Embryonic facial prominence (tissue), 1 donor: ENCODE data around the gene AGPAT4.
"Not testable (repeated sequence)": the region's sequence is repeated elsewhere in the genome, so short reads cannot be mapped to it uniquely, and the experiment has no call there.

ENCODE experiments used
- DNase-seq: peaks from one replicate; pipeline ENCODE4 v3.0.0-alpha.2; 2016; ENCODE audit errors: extremely low spot score

Gene AGPAT4, protein sequence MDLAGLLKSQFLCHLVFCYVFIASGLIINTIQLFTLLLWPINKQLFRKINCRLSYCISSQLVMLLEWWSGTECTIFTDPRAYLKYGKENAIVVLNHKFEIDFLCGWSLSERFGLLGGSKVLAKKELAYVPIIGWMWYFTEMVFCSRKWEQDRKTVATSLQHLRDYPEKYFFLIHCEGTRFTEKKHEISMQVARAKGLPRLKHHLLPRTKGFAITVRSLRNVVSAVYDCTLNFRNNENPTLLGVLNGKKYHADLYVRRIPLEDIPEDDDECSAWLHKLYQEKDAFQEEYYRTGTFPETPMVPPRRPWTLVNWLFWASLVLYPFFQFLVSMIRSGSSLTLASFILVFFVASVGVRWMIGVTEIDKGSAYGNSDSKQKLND

DNA sequence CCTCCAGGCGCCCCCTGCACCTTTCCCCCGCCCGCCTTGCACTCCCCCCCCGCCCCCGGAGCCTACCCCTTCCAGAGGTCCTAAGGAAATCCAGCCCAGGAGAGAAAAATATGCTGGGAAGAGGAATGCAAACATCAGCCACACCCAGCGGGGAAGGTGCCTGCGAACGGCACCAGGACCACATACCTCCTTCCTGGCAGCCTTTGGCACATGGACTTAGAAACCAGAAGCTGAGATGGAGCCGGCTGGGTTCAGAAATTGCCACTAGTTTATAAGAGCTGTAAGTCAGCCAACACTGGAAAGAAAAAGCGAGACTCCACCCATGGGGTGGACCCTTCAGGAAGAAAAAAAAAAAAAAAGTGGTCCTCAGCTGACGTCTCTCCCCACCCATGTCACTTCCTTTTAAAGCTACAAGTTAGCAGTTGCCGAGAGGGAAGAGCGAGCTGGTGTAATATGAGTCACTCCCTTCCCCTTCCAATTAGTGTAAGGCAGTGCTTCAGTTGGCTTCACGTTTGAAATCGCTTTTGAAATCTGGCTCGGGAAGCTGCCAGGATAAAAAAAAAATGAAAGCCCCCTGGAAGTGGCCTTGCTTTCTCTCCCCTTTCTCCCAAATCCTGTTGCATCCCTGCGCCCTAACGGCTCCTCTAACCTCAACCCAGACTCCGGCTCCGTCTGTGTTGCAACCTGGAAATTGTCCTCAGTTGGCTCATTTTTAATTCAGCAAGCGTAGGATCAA, at the start of gene AGPAT4:
Gene AGPAT4, minus strand, starts transcription at position 310 of the 736 bp plus-strand sequence. CDS start 41,848 bp downstream, outside the sequence.
- peak; percentile 98 for DNase-seq

DNA sequence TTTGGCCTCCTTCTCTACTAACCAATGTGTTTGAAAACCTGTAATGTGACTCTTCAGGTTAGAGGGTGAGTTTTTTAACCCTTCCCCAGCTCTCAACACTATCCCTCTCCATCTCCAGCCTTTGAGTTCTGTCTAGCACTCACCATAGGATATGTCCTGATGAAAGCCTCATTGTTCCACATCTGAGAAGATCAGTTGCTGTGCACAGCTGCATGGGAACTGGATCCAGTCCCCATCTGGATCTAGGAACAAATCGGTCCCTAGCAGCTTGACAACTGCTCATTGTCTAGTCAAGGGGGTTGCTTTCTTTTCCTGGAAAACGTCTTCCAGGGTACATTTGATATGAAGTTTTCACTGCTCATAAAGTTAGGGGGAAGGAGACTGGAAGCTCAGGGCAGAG, 45.4 kb upstream of the AGPAT4 start:
- DNase-seq = no peak

DNA sequence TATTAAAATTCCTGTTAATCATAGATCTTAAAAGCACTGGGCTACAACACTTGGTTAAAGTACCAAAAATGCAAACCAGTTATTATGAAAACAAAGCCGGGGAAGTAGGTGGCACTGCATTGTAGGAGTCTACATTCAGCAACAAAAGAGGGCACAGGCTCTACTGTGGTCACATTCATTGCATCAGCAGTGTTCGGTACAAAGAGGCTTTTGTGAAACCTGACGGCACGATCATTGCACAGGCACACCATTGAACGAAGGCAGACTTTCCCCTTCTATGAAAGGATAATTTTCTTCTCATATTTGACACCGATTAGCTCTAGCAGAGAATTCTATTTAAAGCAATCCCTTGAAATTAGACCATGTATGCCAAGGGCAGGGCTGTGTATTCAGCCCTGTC, 44.6 kb upstream of the AGPAT4 start:
- no peak for DNase-seq

DNA sequence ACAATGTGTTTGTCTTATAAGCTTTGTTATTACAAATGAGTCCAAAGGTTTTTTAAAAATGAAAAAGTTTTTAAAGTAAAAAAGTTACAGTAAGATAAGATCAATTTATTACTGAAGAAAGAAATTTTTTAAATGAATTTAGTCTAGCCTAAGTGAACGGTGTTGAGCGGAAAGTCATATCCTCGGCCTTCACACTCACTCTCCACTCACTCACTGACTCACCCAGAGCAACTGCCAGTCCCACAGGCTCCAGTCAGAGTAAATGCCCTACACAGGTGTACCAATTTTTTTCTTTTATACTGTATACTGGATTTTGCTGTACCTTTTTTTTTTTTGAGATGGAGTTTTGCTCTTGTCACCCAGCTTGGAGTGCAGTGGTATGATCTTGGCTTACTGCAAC, 42.7 kb upstream of the AGPAT4 start:
- no peak for DNase-seq

DNA sequence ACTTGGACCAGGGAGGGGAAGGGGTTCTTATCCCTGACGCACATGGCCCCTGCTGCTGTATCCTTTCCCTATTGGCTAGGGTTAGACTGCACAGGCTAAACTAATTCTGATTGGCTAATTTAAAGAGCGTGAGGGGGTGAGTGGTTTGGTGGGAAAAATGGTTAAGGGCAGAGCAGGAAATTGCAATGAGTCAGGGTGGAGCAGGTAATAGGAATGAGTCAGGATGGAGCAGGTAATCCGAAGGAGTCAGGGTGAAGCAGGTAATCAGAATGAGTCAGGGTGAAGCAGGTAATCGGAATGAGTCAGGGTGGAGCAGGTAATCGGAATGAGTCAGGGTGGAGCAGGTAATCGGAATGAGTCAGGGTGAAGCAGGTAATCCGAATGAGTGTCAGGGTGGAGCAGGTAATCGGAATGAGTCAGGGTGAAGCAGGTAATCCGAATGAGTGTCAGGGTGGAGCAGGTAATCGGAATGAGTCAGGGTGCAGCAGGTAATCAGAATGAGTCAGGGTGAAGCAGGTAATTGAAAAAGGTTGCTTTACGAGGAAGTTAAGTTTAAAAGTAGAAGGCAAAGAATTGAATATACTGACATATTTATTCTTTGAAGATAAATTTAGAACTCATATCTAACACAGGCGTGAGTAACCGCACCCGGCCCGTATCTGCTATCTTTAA, 41.5 kb upstream of the AGPAT4 start:
- not testable (repeated sequence) for DNase-seq

DNA sequence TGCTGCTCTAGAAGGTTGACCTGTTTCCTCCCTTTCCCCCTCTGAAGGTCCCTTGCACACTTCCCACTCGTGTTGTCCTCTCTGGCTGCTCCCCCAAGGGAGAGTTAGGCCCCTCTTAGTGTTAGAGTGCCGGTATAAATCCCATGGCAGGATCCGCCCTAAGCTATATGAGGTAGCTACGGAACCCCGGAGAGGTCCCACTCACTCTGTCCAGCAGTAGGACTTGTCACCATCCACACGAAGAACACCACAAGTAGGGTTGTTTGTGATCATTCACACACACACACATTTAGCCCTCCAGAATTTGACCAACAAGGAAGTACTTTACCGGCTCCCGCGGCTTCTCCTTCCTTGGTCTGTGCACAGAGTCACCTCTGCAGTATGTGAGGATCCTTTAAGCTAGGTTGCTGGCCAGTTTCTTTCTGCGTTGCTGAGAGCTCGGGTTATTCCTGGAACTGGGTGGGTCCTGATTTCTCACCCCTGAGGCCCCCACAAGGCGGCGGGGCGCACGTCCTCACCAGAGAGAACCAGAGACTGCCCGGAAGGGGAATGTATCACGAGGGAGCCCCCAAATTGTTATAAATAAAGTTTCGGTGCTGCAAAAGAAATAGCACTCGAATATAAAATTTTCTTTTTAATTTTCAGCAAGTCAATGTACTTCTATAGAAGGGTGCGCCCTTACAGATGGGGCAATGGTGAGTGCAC, 40.8 kb upstream of the AGPAT4 start:
- DNase-seq = not testable (repeated sequence)

DNA sequence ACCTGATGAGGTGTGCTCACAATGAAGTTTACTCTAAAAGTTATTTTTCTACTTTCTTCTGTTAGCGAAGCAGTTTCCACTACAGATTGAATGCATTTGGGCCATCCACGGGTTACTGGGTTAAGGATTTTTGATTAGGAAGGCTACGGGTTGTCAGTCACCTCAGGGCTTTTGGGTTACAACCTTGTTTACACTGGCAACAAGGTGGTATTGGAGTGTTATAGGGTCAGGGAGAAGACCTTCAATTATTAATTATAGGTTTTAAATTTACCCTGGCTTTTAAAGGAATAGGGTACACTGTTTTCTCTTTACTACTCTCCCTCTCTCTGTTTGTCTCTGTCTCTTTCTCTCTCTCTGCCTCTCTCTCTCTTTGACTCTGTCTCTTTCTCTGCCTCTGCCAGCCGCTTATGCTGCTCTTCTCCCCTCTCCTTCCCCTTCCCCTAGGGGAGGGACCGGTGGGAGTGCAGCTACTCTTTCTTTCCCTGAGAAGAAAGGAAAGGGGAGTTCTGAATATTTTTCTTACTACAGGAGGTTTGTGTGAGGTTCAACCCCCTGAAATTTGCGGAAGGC, 40.2 kb upstream of the AGPAT4 start:
- no peak for DNase-seq

DNA sequence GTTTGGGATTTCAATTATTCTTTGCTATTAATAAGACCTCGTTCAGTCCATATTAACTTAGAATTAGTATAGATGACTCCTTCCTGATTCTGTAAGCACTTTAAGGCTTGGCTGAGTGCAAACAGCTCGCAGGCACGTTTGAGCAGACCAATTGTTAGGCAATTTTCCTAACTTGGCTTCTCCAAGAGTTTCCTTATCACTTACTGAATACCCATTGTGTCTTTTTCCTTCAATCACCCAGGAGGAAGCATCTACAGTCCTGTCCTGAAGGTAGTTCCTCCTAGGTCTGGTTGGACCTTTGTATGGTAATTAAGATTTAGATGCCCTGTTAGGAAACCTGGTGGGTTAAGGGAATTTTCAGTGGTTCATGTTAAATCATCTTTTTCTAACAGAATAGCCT, 39.6 kb upstream of the AGPAT4 start:
- DNase-seq = not testable (repeated sequence)

DNA sequence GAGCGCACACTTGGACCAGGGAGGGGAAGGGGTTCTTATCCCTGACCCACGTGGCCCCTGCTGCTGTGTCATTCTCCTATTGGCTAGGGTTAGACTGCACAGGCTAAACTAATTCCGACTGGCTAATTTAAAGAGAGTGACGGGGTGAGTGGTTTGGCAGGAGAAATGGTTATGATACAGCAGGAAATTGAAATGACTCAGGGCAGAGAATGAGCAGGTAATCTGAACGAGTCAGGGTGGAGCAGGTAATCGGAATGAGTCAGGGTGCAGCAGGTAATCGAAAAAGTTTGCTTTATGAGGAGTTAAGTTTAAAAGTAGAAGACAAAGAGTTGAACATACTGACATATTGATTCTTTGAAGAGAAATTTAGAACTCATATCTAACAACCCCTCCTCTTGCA, 35.9 kb upstream of the AGPAT4 start:
- not testable (repeated sequence) for DNase-seq

DNA sequence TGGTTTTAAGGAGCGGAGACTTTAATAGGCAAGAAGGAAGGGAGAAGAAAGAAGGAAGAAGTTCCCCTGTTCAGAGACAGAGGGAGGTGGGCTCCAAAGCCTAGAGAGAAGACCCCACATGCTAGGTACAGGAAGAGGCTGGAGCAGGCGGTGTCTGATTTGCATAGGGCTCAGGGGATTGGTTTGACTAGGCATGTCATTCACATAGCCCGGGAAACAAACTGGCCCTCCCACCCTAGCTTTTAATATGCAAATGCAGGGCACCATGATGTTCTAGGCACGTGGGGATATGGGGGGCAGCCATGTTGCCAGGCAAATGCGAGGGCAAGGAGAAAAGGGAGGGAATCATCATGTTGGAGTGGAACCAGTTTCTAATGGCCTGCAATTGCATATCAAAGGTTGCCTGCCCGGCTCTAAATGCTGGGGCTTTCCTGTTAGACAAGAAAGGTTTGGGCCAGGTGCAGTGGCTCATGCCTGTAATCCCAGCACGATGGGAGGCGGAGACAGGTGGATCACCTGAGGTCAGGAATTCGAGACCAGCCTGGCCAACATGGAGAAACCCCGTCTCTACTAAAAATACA, 34.3 kb upstream of the AGPAT4 start:
- DNase-seq = no peak

DNA sequence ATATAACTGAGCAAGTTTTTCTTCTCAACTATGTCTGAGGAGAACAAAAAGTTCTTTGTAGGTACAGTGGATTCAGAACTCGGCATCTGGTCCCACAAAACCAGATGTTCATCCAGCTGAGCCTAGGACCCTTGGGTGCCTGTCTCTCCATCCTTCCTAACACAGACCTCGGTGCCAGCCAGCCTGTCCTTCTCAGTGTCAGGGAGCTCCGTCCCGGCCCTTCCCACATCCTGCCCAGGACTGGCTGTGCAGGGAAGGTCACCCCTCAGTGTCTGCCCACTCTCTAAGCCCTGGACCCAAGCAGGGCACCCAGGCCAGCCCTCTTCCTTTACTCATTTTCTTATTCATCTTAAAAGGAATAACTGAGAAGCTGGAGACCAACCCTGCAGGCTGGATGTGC, 32.0 kb upstream of the AGPAT4 start:
- DNase-seq = no peak

DNA sequence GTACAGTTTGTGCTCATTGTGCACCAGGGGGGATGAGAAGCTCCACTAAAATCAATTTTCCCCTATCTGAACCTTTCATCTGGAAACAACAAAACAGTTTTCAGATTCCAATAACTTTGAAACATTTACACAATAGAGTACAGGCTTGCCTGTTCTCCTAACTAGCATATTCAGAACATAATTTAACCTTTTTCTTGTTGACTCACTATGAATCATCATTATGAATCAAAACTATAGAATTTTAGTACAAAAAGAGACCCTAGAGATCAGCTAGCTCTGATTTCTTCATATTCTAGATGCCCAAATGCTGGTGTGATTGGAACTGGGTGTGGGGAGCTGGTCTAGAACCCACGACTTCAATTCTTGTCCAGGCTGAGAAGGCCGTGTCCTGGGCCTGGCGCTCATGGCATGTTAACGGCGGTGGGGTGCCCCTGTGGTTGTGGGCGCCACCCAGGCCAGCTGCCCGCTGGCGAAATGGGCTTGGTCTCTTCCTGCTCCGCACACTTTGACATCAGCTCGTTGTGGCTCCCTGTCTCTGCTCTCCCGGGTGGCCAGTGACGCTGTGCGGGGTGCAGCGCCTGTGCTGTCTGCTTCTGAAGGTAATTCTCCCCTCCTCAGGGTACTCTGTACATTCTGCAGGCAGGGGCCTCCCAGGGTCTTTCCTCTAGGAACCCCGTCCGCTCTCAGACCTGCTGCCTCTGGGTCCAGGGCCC, 29.9 kb upstream of the AGPAT4 start:
- DNase-seq = no peak

DNA sequence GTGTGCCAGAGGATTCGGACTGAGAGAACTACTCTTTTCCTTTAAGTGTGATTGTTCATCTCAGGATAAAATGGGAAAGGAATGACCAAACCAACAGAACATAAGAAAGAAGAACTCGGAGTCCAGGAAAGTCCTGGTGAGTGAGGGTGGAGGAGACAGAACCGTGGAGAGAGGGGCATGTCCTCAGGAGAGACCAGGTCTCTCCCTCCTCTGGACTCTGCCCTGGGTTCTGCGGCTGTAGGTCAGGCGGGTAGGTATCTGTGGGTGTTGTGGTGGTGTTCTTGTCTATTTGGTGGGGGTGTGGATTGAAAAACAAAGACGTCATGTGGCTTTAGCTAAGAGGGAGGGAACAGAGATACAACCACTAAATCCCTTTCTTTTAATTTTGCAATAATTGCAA, 29.1 kb upstream of the AGPAT4 start:
- DNase-seq = no peak

DNA sequence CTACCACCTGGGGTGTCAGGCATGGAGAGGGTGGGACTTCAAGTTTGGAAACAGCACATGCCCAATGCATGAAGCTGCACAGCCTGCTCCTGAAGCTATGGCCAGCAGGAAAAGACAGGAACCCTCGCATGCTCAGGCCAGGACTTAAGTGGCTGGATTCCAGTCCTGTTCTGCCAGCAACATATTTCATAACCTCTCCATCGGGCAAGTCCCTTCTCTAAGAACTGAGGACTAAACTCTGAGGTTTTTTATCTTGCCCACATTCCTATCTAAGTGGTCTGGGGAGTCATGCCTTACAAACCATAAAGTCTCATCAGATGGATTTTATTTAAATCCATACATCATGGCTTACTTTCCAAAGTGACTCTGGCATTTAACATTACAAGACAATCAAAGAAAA, 27.5 kb upstream of the AGPAT4 start:
- DNase-seq = no peak

DNA sequence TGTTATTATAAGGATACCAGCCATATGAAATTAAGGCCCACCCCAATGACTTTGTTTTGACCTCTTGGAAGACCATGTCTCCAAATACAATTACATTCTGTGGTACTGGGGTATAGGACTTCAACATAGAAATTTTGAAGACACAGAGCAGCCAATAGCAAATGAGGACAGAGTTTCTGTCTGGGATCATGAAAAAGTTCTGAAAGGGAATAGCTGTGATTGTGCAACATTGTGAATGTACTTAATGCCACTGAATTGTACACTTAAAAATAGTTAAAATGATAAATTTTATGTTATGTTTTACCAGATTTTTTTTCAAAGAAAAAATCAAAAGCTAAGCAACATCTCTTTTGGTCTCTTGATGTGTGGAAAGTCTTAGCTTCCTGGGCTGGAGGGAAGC, 27.0 kb upstream of the AGPAT4 start:
- no peak for DNase-seq

DNA sequence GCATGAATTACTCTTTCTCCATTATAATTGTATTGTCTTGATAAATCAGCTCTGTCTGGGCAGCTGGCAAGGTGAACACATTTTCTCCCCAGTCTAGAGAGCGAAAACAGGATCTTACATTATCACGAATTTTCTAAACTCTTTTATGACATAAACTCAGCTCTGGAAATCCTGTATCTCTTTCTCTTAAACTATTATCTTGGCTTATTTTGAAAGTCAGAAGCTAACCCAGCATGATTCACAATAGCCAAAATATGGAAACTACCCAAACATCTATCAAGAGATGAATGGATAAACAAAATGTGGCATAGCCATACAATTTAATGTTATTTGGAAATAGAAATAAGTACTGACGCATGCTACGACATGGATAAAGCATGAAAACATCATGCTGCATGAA, 25.9 kb upstream of the AGPAT4 start:
- no peak for DNase-seq

DNA sequence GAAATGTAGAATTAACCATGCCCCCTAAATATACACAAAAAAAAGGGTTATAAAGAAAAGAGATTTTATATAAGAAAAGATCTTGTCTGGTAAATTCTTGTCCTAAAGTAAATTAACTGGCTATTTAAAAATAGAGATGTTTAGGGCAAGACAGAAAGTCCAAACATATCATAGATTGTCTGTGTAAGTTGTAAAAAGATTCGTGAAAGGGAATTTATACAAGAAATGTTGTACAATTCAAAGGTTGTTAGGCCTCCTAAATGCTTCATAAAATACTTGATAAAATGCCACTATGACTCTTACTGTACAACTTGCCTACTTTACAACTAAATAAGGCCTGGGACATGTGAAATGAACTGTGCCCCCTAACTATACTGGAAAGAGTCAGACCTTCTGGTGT, 21.9 kb upstream of the AGPAT4 start:
- no peak for DNase-seq

DNA sequence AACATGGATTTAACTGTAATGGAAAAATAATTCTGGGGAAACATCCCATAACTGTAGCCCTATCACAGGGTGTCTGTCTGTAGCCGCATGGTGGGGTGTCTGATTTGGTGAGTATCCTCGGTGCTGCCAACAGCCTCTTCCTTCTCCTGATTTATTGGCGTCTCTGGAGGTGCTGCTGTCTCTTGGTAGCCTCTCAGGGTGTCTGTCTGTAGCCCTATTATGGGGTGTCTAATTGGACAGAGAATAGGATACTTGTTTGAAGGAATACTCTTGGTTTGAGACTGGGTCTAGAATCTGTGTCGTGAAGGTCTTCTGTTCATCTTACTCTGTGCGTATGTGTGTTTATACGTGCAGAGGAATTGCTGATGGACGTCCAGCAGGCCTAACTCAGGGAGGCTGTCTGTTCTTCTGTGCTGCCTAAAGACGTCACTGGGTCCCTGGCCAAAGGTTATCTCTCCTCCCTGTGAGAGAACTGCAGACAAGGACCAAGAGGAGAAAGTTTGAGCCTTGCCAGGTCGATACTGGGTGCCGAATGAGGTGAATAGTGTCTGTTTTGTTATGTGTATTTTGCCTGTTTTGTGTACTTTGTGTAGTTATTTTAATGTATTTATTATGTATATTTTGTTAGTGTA, 18.9 kb upstream of the AGPAT4 start:
- DNase-seq = no peak

DNA sequence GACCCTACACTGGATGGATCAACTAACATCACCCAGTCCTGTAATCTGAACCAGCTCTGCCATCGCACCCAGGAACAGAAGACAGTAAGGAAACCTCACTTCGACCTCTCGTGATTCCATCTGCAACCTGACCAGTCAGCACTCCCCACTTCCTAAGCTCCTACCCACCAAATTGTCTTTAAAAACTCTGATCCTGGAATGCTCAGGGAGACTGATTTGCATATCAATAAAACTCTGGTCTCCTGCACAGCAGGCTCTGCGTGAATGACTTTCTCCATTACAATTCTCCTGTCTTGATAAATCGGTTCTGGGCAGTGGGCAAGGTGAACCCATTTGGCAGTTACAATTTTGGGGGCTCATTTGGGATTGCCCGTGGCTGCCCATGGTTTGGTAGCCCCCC, 18.3 kb upstream of the AGPAT4 start:
- no peak for DNase-seq

DNA sequence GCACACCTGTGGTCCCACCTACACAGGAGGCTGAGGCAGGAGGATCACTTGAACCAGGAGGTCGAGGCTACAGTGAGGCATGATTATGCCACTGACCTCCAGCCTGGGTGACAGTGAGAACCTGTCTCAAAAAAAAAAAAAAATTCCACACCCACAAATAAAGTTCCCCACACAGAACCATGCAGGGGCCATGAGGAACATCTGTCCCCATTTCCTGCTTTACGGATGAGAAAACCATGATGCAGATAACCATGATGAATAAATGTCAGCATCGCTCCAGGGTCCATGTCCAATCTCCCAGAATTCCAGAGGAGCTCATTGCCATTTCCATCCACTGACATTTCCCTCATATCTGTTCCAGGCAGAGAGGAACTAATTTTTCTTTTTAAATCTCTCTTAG, 16.9 kb upstream of the AGPAT4 start:
- DNase-seq = no peak
